Prostate gland (tissue), 2 donors: Measurements from ENCODE around the gene DTYMK.

Experiments used
- POLR2A ChIP-seq: fragments of 450-650 bp; IDR thresholded peaks from one replicate; pipeline ENCODE4 v1.6.1; 2016; ENCODE audit warnings: antibody characterized with exemption, mild to moderate bottlenecking
- TF ChIP-seq, protein P1 (sequence below), 4 experiments: fragments of 200-600 bp in 2 of 4; fragments of 450-650 bp in 2 of 4; sonication (generic) in 2 of 4; IDR thresholded peaks; 1 replicate in 3 of 4; 2 replicates in 1 of 4; pipeline ENCODE4 v1.5.1; 2016 to 2019; ENCODE audit warnings: antibody characterized with exemption in 4 of 4, mild to moderate bottlenecking in 2 of 4, moderate library complexity in 2 of 4

DNA sequence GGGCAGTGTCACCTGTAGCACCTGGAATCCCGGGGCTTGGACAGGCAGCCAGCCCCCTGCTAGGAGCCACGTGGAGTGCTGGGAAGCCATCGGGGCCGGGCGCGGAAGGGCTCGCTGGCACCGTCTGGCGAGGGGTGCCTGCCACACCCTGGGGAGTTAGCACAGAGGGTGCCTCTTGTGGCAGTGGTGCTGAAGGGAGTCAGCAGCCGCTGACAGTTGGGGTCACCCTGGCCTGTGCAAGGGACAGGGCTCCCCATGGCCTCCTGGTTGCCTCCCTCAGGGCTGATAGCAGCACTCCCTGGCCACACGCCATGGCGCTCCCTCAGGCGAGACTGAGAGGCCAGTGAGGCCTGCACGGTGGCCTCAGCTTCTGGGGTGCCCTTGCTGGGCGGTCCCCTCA is 33.9 kb upstream of the DTYMK start:
- TF ChIP-seq, protein P1, sequence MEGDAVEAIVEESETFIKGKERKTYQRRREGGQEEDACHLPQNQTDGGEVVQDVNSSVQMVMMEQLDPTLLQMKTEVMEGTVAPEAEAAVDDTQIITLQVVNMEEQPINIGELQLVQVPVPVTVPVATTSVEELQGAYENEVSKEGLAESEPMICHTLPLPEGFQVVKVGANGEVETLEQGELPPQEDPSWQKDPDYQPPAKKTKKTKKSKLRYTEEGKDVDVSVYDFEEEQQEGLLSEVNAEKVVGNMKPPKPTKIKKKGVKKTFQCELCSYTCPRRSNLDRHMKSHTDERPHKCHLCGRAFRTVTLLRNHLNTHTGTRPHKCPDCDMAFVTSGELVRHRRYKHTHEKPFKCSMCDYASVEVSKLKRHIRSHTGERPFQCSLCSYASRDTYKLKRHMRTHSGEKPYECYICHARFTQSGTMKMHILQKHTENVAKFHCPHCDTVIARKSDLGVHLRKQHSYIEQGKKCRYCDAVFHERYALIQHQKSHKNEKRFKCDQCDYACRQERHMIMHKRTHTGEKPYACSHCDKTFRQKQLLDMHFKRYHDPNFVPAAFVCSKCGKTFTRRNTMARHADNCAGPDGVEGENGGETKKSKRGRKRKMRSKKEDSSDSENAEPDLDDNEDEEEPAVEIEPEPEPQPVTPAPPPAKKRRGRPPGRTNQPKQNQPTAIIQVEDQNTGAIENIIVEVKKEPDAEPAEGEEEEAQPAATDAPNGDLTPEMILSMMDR (IDR thresholded peaks at IDR 0.05): no peak
- no peak for TF ChIP-seq POLR2A
